ENCODE data around the gene PZP.

GRCh38 chr12:9248435-9248834, 40.2 kb upstream of the PZP start:
- TF ChIP-seq CHD1 (IDR thresholded peaks at IDR 0.05; ENCODE audit: low read length) = no peak
- no peak for TF ChIP-seq LEF1 (IDR thresholded peaks at IDR 0.05)
- TF ChIP-seq CTCF (IDR thresholded peaks at IDR 0.05 in 2 of 3, conservative IDR thresholded peaks at IDR 0.05 in 1 of 3; ENCODE audit: insufficient read depth in 2 of 3, low read depth in 1 of 3, low read length in 3 of 3) = no peak
- TF ChIP-seq GMEB1 (CRISPR knock-in tag; IDR thresholded peaks at IDR 0.05) = no peak
- TF ChIP-seq ZBTB33 (CRISPR knock-in tag; IDR thresholded peaks at IDR 0.05) = no peak
- no peak for TF ChIP-seq SUPT5H (IDR thresholded peaks at IDR 0.05)
- TF ChIP-seq ZNF274 (IDR thresholded peaks at IDR 0.05; ENCODE audit: borderline replicate concordance, low read depth, low read length) = no peak
- TF ChIP-seq MYC (IDR thresholded peaks at IDR 0.05; ENCODE audit: low read depth, low read length) = no peak
- no peak for TF ChIP-seq MYC (CRISPR knock-in tag; IDR thresholded peaks at IDR 0.05; ENCODE audit: borderline replicate concordance, low read depth)
- no peak for TF ChIP-seq EGR1 (conservative IDR thresholded peaks at IDR 0.05)
- TF ChIP-seq SOX6 (IDR thresholded peaks at IDR 0.05) = no peak
- no peak for TF ChIP-seq POLR2A (conservative IDR thresholded peaks at IDR 0.05)
- TF ChIP-seq BRD4 (IDR thresholded peaks at IDR 0.05) = no peak
- TF ChIP-seq FOXK1 (CRISPR knock-in tag; IDR thresholded peaks at IDR 0.05; ENCODE audit: borderline replicate concordance) = no peak
